GM23338 (cell line): Measurements from ENCODE around the gene PIGU.

Experiments
- CREB1 ChIP-seq: fragments of 250-450 bp; sonication (Bioruptor Pico); IDR thresholded peaks from 2 replicates; pipeline ENCODE4 v1.5.0; 2020; ENCODE audit warnings: low read depth, mild to moderate bottlenecking, moderate library complexity
- CTCF ChIP-seq, 2 experiments: fragments of 200-600 bp in 1 of 2; sonication (generic) in 1 of 2; conservative IDR thresholded peaks; 2 replicates each; pipeline versions ENCODE4 v1.5.1 to v1.6.1; 2016 to 2017; ENCODE audit warnings: antibody characterized with exemption in 2 of 2, low read depth in 2 of 2, mild to moderate bottlenecking in 2 of 2, moderate library complexity in 1 of 2
- ETS1 ChIP-seq: IDR thresholded peaks from 2 replicates; pipeline ENCODE4 v1.6.1; 2016; ENCODE audit warnings: antibody characterized with exemption
- EZH2 ChIP-seq: fragments of 200-600 bp; sonication (generic); IDR thresholded peaks from one replicate; pipeline ENCODE4 v1.8.0; 2017; ENCODE audit warnings: antibody characterized with exemption, mild to moderate bottlenecking, low read depth; ENCODE audit not compliant: unreplicated experiment
- EZH2phosphoT487 ChIP-seq: fragments of 200-600 bp; sonication (generic); IDR thresholded peaks from one replicate; pipeline ENCODE4 v1.8.1; 2018; ENCODE audit warnings: antibody characterized with exemption; ENCODE audit not compliant: unreplicated experiment
- POLR2AphosphoS5 ChIP-seq: IDR thresholded peaks from 2 replicates; pipeline ENCODE4 v1.6.1; 2016; ENCODE audit warnings: antibody characterized with exemption, low read depth
- REST ChIP-seq: IDR thresholded peaks from one replicate; pipeline ENCODE4 v1.6.1; 2018; ENCODE audit warnings: antibody characterized with exemption; ENCODE audit not compliant: unreplicated experiment
- STAT1 ChIP-seq: IDR thresholded peaks from one replicate; pipeline ENCODE4 v1.6.1; 2016; ENCODE audit warnings: antibody characterized with exemption; ENCODE audit not compliant: unreplicated experiment

- TF ChIP-seq CTCF (conservative IDR thresholded peaks at IDR 0.05; ENCODE audit: low read depth in 2 of 2), result no peak
- no peak for TF ChIP-seq CREB1
- no peak for TF ChIP-seq EZH2
- no peak for TF ChIP-seq POLR2AphosphoS5
- TF ChIP-seq EZH2phosphoT487, result no peak
- TF ChIP-seq REST, result no peak
- TF ChIP-seq ETS1, result no peak
- no peak for TF ChIP-seq STAT1
Measured at GRCh38 chr20:34607066-34607465, 69.8 kb downstream of the PIGU start.
